Activated T-helper 1 cell treated with anti-CD3 and anti-CD28 coated beads, Interleukin-12 subunit alpha, Interleukin-12 subunit beta, Interleukin-2, Interleukin-4 antibody, amounts not matched to agents 30 ng/mL and 10 ng/mL and 1 ng/mL, durations not matched to agents 14 hours and 24 hours and 36 hours (primary cell): ENCODE measurements around the gene MBOAT2. TPM values are rescaled to one million over a fixed set of nuclear protein-coding genes. Genes with fewer than 3 reads are reported as not detected.
"Not testable (repeated sequence)": the region's sequence is repeated elsewhere in the genome, so short reads cannot be mapped to it uniquely, and the experiment has no call there.

Experiments used
- DNase-seq: peaks from one replicate; pipeline ENCODE4 v3.0.0; 2021; ENCODE audit warnings: low spot score
- H3K27ac Mint-ChIP-seq: one replicate; pipeline ENCODE4 v1.8.0; 2021; ENCODE audit warnings: mild to moderate bottlenecking, mixed read lengths
- H3K27me3 Mint-ChIP-seq: one replicate; pipeline ENCODE4 v1.8.0; 2022; ENCODE audit warnings: mild to moderate bottlenecking, moderate library complexity, mixed read lengths; ENCODE audit not compliant: insufficient read depth
- H3K36me3 Mint-ChIP-seq: one replicate; pipeline ENCODE4 v1.8.0; 2021; ENCODE audit warnings: low read depth, mixed read lengths
- H3K4me1 Mint-ChIP-seq: one replicate; pipeline ENCODE4 v1.8.0; 2021; ENCODE audit warnings: low read depth, mixed read lengths
- H3K4me3 Mint-ChIP-seq: one replicate; pipeline ENCODE4 v1.8.0; 2021; ENCODE audit warnings: mild to moderate bottlenecking, moderate library complexity, mixed read lengths
- H3K9me3 Mint-ChIP-seq: one replicate; pipeline ENCODE4 v1.8.0; 2021; ENCODE audit warnings: mixed read lengths
- intact Hi-C: fragments of 100-400 bp; cut with micrococcal nuclease; formaldehyde crosslinking; loops from one replicate; pipeline ENCODE4 v1.15.1; 2024
- total RNA-seq: library from RNA; stranded (reverse); gene quantifications from 2 replicates; pipeline ENCODE4 v1.2.3, GENCODE V29; 2022

The MBOAT2 gene
- total RNA-seq, 1 donor from 2014 or later: 4.5 TPM

DNA sequence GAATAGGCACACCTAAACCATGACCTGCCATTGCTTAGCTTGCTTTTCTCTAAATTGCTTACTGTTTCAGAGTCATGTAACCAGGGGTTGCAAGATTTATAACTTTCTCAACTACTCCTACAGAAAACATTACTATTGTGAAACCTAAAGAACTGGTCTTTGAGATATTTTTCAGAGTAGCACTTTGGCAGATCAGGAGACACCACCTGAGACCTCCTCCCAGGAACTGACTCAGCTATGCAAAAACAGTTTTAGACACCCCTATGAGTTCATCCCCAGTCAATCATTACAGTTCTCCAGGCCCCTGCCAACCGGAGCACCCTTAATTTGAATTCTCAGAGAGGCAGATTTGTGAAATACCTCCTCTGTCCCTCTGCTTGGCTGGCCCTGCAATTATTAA, 80.3 kb downstream of the MBOAT2 start:
- no peaks in the 10 kb centered on the region for H3K9me3 Mint-ChIP-seq
- no peak for DNase-seq
- H3K36me3 Mint-ChIP-seq: no peaks in the 10 kb centered on the region
- no peak overlapping the region for H3K4me3 Mint-ChIP-seq
- H3K4me1 Mint-ChIP-seq: no peaks in the 10 kb centered on the region
- intact Hi-C loops: no loop called here
- peaks cover 9% of the 10 kb centered on the region for H3K27me3 Mint-ChIP-seq
- no peak overlapping the region for H3K27ac Mint-ChIP-seq

DNA sequence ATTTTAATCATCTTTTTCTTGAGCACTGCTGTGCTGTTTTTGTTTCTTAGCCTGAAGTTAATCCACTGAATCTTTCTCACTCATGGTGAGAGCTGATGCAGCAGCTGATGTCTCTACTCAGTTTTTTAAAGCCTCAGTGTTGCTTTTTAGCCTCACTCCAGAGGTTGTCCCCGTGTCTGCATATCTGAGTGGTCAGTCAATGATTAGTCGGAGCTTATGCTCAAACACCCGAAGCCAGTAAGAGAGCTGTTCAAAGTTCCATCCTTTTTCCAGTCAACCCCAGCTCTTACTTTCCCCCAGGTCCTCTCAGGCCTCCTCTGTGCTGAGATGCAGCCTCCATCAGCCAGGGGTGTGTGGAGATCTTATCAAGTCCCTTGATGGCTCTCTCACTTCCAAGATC, 81.1 kb downstream of the MBOAT2 start:
- no peaks in the 10 kb centered on the region for H3K9me3 Mint-ChIP-seq
- H3K4me1 Mint-ChIP-seq: no peaks in the 10 kb centered on the region
- H3K36me3 Mint-ChIP-seq: no peaks in the 10 kb centered on the region
- H3K4me3 Mint-ChIP-seq: no peak overlapping the region
- no peak overlapping the region for H3K27ac Mint-ChIP-seq
- intact Hi-C loops: no loop called here
- H3K27me3 Mint-ChIP-seq: peaks cover 9% of the 10 kb centered on the region
- no peak for DNase-seq

DNA sequence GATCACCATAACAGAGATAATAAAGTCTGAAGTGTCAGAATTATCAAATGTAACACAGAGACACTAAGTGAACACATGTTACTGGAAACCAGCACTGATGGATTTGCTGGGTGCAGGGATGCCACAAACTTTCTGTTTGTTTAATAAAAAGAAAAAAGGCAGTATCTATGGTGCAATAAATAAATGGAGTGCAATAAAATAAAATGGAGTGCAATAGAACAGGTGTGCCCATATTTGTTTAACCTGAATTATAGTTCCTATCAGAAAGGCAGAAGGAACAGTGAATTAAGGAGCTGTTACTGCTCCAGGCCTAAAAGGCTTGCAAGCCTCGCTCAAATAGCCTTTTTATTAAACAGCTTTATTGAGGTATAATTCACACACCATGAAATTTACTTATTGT, 85.1 kb downstream of the MBOAT2 start:
- intact Hi-C loops: no loop called here
- Mint-ChIP-seq H3K9me3 (no peaks in the 10 kb centered on the region), H3K27ac (no peak overlapping the region), H3K27me3 (peaks cover 8% of the 10 kb centered on the region), H3K4me1 (no peaks in the 10 kb centered on the region), H3K4me3 (no peak overlapping the region), H3K36me3 (no peaks in the 10 kb centered on the region)
- DNase-seq: no peak

DNA sequence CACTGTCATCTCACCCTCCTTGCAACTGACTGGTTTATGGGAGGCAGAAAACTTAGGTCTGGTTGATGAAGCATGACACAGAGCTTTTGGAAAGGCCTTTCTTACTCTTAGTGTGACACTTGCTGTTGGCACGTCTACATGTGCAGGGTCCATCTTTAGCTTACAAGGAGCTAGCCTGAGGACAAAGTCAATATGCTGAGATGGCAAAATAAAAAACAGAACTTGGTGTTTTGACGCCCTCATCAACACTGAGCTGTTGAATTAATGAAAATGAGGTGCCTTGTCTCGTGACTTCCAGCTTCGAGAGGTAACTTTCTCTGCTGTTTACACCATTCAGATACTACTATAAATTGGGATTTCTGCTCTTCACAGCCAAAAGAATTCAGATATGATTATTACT, 87.5 kb downstream of the MBOAT2 start:
- Mint-ChIP-seq H3K27ac (no peak overlapping the region), H3K9me3 (no peaks in the 10 kb centered on the region), H3K4me1 (no peaks in the 10 kb centered on the region), H3K27me3 (peaks cover 9% of the 10 kb centered on the region), H3K36me3 (no peaks in the 10 kb centered on the region), H3K4me3 (no peak overlapping the region)
- intact Hi-C loops: no loop called here
- no peak for DNase-seq

DNA sequence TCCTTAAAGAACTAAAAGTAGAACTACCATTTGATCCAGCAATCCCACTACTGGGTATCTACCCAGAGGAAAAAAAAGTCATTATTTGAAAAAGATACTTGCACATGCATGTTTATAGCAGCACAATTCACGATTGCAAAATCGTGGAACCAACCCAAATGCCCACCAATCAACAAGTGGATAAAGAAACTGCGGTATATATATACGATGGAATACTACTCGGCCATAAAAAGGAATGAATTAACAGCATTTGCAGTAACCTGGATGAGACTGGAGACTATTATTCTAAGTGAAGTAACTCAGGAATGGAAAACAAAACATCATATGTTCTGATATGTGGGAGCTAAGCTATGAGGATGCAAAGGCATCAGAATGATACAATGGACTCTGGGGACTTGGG, 89.7 kb downstream of the MBOAT2 start:
- not testable (repeated sequence) for H3K27me3 Mint-ChIP-seq, H3K36me3 Mint-ChIP-seq, H3K4me3 Mint-ChIP-seq

DNA sequence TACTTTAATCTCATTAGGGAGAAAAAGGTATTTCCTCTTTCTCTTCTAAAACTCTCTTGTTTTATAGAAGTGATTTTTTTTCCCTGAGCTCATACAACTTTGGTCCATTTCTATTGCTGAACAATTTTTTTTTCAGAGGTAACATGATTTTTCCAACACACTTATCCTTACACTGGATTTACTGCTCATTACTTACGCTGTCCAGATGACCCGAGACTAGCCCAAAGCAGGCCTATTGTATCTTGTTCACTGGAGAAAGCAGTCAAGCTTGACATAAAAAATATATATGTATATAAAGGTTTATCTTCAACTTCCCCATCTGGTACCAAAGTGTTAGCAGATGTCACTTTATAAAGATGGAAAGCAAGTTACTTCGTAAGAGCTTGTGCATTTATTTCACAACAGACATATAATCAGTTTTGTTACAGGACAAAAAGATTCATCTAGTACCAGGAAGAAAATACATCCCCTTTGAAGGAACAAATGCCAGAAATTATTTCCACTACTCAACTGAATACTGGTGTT, 95.7 kb downstream of the MBOAT2 start:
- no peaks in the 10 kb centered on the region for H3K4me1 Mint-ChIP-seq
- no peak overlapping the region for H3K4me3 Mint-ChIP-seq
- DNase-seq: no peak
- H3K27ac Mint-ChIP-seq: no peak overlapping the region
- peaks cover 13% of the 10 kb centered on the region for H3K27me3 Mint-ChIP-seq
- intact Hi-C loops: no loop called here
- no peaks in the 10 kb centered on the region for H3K36me3 Mint-ChIP-seq
- peaks cover 7% of the 10 kb centered on the region for H3K9me3 Mint-ChIP-seq

More for the DNA sequence above, 89.7 kb downstream of the MBOAT2 start:
- intact Hi-C loops, H3K27ac Mint-ChIP-seq, H3K9me3 Mint-ChIP-seq, H3K4me1 Mint-ChIP-seq, DNase-seq: not testable (repeated sequence)

DNA sequence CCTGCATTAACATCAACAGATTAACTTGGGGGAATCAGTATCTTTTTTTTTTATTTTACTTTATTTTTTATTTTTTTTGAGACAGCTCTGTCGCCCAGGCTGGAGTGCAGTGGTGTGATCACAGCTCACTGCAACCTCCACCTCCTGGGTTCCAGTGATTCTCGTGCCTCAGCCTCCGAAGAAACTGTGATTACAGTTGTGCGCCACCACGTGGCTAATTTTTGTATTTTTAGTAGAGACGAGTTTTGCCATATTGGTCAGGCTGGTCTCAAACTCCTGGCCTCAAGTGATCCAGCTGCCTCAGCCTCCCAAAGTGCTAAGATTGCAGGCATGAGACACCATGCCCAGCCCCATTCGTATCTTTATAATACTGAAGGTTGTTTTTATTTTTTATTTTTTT, 99.6 kb downstream of the MBOAT2 start:
- H3K4me3 Mint-ChIP-seq, DNase-seq, H3K27me3 Mint-ChIP-seq, H3K27ac Mint-ChIP-seq, intact Hi-C loops, H3K36me3 Mint-ChIP-seq, H3K9me3 Mint-ChIP-seq, H3K4me1 Mint-ChIP-seq: not testable (repeated sequence)

DNA sequence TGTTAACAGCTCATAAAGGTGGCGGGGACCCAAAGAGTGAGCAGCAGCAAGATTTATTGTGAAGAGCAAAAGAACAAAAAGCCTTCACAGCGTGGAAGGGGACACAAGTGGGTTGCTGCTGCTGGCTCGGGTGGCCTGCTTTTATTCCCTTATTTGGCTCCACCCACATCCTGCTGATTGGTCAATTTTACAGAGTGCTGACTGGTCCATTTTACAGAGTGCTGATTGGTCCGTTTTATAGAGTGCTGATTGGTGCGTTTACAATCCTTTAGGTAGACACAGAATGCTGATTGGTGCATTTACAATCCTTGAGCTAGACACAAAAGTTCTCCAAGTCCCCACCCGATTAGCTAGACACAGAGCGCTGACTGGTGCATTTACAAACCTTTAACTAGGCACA, 100.7 kb downstream of the MBOAT2 start:
- H3K27ac Mint-ChIP-seq, DNase-seq, intact Hi-C loops, H3K4me1 Mint-ChIP-seq, H3K27me3 Mint-ChIP-seq, H3K36me3 Mint-ChIP-seq, H3K9me3 Mint-ChIP-seq, H3K4me3 Mint-ChIP-seq: not testable (repeated sequence)

DNA sequence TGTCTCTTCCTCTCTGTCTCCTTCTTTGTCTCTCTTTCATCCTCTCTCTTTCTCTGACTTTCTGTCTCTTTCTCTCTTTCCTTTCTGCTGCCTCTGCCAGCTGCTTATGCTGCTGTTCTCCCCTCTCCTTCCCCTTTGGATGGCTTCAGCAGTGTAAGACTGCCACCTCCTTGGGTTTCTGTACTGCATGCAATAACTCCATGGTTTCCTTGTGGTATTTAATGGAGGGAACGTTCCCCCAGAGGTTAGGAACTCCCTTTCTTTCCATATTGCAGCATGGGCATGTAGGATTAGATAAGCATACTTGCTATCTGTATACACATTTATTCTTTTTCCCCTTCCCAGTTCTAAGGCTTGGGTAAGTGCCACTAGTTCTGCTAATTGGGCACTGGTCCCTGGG, 106.3 kb downstream of the MBOAT2 start:
- H3K4me3 Mint-ChIP-seq, intact Hi-C loops, H3K27me3 Mint-ChIP-seq, H3K4me1 Mint-ChIP-seq, H3K36me3 Mint-ChIP-seq, H3K27ac Mint-ChIP-seq, H3K9me3 Mint-ChIP-seq, DNase-seq: not testable (repeated sequence)

DNA sequence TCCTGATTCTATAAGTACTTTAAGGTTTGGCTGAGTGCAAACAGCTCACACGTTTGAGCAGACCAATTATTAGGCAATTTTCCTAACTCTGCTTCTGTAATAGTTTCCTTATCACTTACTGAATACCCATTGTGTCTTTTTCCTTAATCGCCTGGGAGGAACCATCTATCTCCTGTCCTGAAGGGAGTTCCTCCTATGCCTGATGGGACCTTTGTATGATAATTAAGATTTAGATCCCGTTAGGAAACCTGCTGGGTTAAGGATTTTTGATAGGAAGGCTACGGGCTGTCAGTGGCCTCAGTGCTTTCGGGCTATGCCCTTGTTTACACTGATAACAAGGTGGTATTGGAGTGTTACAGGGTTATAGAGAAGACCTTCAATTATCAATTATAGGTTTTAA, 106.8 kb downstream of the MBOAT2 start:
- H3K9me3 Mint-ChIP-seq, H3K4me3 Mint-ChIP-seq, intact Hi-C loops, H3K27ac Mint-ChIP-seq, H3K27me3 Mint-ChIP-seq, DNase-seq, H3K4me1 Mint-ChIP-seq, H3K36me3 Mint-ChIP-seq: not testable (repeated sequence)

DNA sequence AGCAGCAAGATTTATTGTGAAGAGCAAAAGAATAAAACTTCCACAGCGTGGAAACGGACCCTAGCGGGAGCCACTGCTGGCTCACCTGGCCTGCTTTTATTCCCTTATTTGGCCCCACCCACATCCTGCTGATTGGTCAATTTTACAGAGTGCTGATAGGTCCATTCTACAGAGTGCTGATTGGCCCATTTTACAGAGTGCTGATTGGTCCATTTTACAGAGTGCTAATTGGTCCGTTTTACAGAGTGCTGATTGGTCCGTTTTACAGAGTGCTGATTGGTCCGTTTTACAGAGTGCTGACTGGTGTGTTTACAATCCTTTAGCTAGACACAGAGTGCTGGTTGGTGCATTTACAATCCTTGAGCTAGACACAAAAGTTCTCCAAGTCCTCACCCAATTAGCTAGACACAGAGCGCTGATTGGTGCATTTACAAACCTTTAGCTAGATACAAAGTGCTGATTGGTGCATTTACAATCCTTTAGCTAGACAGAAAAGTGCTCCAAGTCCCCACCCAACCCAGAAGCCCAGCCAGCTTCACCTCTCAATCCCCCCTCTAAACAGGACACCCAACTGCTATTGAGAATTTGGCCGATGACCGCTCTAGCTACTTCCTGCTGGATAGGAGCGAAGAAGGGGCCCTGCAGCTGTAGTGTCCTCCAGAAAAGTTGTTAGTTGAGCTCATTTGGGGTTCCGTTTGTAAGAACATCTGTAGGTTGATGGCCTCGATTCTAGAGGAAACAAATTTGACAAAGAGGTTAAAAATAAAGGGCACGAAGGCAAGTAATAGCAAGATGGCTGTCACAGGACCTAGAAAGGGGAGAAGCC, 108.2 kb downstream of the MBOAT2 start:
- H3K27me3 Mint-ChIP-seq, intact Hi-C loops, H3K36me3 Mint-ChIP-seq, DNase-seq, H3K27ac Mint-ChIP-seq, H3K9me3 Mint-ChIP-seq, H3K4me3 Mint-ChIP-seq, H3K4me1 Mint-ChIP-seq: not testable (repeated sequence)

DNA sequence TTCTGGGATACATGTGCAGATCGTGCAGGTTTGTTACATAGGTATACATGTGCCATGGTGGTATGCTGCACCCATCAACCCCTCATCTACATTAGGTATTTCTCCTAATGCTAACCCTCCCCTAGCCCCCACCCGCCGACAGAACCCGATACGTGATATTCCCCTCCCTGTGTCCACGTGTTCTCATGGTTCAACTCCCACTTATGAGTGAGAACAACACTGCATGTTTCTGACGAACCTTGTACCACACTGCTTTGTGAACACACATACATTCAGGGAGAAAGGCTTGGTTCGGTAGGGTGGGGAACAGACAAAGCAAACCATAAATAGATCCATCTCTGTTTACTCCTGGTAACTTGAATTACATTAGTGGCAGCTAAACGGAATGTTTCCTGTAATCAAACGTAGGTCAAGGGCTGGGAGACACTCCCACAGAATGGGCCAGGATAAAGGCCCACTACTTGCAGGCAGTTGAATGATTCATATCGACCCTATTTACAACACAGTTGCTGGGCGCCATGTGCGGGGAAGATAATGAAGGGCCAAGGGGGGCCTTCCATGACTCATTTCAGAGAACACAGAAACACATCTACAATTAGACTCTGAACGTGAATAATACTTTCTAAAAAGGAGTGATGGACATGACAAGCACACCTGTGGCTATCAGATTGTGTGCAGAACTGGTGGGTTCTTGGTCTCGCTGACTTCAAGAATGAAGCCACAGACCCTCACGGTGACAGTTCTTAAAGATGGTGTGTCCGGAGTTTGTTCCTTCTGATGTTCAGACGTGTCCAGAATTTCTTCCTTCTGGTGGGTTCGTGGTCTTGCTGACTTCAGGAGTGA, 109.3 kb downstream of the MBOAT2 start:
- Mint-ChIP-seq H3K36me3 (no peaks in the 10 kb centered on the region), H3K4me3 (no peak overlapping the region), H3K27me3 (peaks cover 3% of the 10 kb centered on the region), H3K27ac (no peak overlapping the region), H3K9me3 (no peaks in the 10 kb centered on the region), H3K4me1 (no peaks in the 10 kb centered on the region)
- DNase-seq: no peak
- intact Hi-C loops: no loop called here

DNA sequence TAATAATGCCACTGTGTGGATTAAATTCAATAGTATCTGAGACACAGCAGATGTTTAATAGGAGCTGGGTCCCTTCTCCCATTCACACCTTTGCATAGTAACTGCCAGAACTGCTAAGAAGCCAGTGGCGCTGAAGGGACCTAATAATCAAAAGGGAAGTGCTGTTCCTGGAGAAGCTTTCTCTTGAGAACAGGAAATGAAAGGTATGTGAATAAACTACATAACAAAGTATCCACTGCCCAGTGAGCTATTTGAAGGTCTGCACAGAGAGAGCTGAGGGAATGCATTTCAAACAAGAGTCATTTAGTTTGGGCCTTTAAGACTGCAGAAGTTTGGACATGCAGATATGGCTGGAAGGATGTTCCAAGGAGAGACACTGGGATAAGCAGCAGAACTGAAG, 110.0 kb downstream of the MBOAT2 start:
- Mint-ChIP-seq H3K27ac (no peak overlapping the region), H3K9me3 (no peaks in the 10 kb centered on the region), H3K4me3 (no peak overlapping the region), H3K27me3 (peaks cover 3% of the 10 kb centered on the region), H3K4me1 (no peaks in the 10 kb centered on the region), H3K36me3 (no peaks in the 10 kb centered on the region)
- DNase-seq: no peak
- intact Hi-C loops: no loop called here
